Activated gamma-delta T cell treated with Interleukin-2 at 50 U/mL for 16 hours (primary cell): ENCODE data around the gene PRAMEF5.
"Not testable (repeated sequence)": the region's sequence is repeated elsewhere in the genome, so short reads cannot be mapped to it uniquely, and the experiment has no call there.

ENCODE experiments used
- DNase-seq: peaks from one replicate; pipeline ENCODE4 v3.0.0-alpha.2; 2020

PRAMEF5 gene

GRCh38 chr1:13279617-13280016 is 25.6 kb downstream of the PRAMEF5 start:
- not testable (repeated sequence) for DNase-seq

DNA sequence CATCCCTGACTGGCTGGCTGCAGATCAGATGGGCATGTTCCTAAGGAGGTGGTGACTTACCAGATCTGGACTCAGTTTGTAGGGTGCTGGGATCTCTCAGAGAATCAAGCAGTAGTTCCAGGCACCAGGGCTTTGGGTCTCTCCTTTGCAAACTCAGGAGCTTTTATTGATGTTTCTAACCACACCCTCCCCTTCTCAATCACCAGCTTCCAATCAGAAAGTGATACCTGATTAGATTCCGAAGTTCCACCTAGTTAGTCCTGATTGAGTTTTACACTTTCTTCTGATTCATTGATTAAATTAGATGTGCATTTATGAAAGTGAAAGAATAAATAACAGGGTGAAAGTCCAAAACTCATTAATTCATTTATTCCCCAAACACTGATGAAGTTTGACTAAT is 31.0 kb downstream of the PRAMEF5 start, which contains the start of gene PRAMEF8:
PRAMEF8 (minus strand) TSS at position 101 of the 400 bp plus-strand sequence. CDS start 1,046 bp downstream, outside the sequence.
- DNase-seq: not testable (repeated sequence)

GRCh38 chr1:13289030-13289429 is 35.0 kb downstream of the PRAMEF5 start:
- DNase-seq: not testable (repeated sequence)

DNA sequence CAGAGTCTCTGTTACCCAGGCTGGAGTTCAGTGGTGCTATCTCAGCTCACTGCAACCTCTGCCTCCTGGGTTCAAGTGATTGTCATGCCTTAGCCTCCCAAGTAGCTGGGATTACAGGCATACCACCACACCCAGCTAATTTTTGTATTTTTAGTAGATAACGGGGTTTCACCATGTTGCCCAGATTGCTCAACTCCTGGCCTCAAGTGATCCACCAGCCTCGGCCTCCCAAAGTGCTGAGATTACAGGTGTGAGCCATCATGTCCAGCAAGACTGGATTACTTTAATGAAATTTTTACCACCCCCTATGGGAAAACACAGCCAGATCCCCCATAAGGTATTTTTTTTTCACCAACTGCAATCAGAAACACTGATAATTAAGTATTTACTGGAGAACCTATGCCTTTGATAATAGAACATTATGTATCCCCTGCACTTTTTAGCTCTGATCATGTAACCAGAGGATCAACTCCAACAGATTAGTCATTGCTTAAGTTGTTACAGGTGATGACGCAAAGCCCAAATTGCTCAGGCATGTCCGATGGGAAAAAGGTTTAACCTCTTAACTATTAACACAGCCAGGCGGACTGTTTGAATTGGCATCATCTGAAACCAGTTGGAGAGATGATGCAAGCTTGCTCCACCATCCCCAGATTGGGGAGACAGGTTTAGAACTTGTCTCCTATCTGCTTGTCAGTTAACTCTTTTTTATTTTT is 43.4 kb downstream of the PRAMEF5 start:
- not testable (repeated sequence) for DNase-seq

GRCh38 chr1:13298699-13299098 is 44.7 kb downstream of the PRAMEF5 start:
- not testable (repeated sequence) for DNase-seq

DNA sequence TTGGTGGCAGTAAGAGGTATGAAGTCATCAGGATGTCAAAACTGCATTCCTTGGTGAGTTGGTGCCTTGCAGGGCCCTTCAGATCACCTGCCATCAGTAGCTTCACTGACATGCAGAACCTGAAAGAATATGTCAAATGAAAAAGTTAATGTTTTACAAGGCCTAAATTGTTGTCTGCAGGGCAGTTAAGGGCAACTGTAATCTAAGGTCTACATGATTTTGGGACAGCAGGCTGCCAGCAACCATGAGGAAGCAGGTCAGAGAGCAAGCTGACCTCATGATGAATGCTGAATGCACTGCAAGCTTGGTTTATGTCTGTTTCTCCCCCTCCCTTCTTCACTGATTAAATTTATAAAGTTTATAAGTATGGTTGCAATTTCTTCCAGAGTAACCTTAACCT is 48.2 kb downstream of the PRAMEF5 start:
- DNase-seq: not testable (repeated sequence)

DNA sequence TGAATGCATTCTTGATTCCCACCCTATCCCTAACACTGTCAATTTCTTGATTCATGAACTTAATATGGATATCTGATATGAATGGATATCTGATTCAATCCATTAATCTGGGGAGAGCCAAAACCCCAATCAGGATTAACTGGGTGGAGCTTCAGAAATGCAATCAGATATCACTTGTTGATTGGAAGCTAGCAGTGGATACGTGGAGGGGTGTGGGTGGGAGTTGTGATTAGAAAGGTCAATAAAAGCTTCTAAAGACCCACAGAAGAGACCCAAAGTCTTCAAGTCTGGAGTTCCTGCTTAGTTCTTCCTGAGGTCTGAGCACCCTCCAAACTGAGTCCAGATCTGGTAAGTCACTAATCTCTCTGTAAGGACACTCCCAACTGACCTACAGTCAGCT is 49.2 kb downstream of the PRAMEF5 start, which contains the start of gene PRAMEF33:
PRAMEF33 (plus strand) TSS at position 301 of the 400 bp plus-strand sequence. CDS start 2,416 bp downstream, outside the sequence.
- DNase-seq: not testable (repeated sequence)
